ENCODE measurements around the gene GGN.
"Not testable (repeated sequence)": the region's sequence is repeated elsewhere in the genome, so short reads cannot be mapped to it uniquely, and the experiment has no call there.

GGN gene

GRCh38 chr19:38411041-38411712, 23.3 kb upstream of the GGN start:
- DNase-seq = no peak

- DNase-seq = not testable (repeated sequence)
These were observed 22.6 kb upstream of the GGN start for GRCh38 chr19:38410407-38410806.

GRCh38 chr19:38409631-38410133, 21.8 kb upstream of the GGN start:
- no peak for DNase-seq

- no peak for DNase-seq
These were observed 17.4 kb upstream of the GGN start for GRCh38 chr19:38405276-38405675.

- no peak for DNase-seq
These were observed 17.0 kb upstream of the GGN start for GRCh38 chr19:38404858-38405257.

GRCh38 chr19:38402967-38403674, 15.3 kb upstream of the GGN start, which contains the start of gene FAM98C:
Gene FAM98C, plus strand, starts transcription at chr19:38403093. Its CDS starts 61 bp downstream, at chr19:38403154.
- peak; percentile 83 for DNase-seq

GRCh38 chr19:38402623-38402966, 14.8 kb upstream of the GGN start:
- DNase-seq = no peak

- DNase-seq = no peak
These were observed 13.3 kb upstream of the GGN start for GRCh38 chr19:38401148-38401547.

GRCh38 chr19:38400361-38400760, 12.5 kb upstream of the GGN start:
- no peak for DNase-seq

GRCh38 chr19:38399537-38399936, 11.7 kb upstream of the GGN start:
- DNase-seq = no peak

GRCh38 chr19:38399081-38399480, 11.2 kb upstream of the GGN start:
- DNase-seq = no peak

GRCh38 chr19:38395381-38396114, 7.7 kb upstream of the GGN start:
- no peak for DNase-seq

- no peak for DNase-seq
These were observed 6.7 kb upstream of the GGN start for GRCh38 chr19:38394488-38394887.

- DNase-seq = no peak
These were observed 5.0 kb upstream of the GGN start for GRCh38 chr19:38392707-38393308.

- DNase-seq = no peak
These were observed 4.2 kb upstream of the GGN start for GRCh38 chr19:38391911-38392464.

- no peak for DNase-seq
These were observed 2.4 kb upstream of the GGN start for GRCh38 chr19:38389957-38390924.

- DNase-seq = no peak
These were observed 1.5 kb upstream of the GGN start for GRCh38 chr19:38389101-38389925.

GRCh38 chr19:38388349-38389100, 691 bp upstream of the GGN start, which contains the start of gene SPRED3:
Gene SPRED3, plus strand, starts transcription at chr19:38388697. Its CDS starts 1,606 bp downstream, at chr19:38390303.
- no peak for DNase-seq

GRCh38 chr19:38386971-38387549, 774 bp downstream of the GGN start:
- no peak for DNase-seq

Data from NCI-H2081 treated with DMSO at 0.1 percent for 48 hours (cell line).